Measurements from ENCODE around the gene SAMHD1. TPM values are rescaled to one million over a fixed set of nuclear protein-coding genes. Genes with fewer than 3 reads are reported as not detected.

The SAMHD1 gene
- total and polyA plus RNA-seq, 2 of the 8 experiments (the other 6 are each of a cell fraction or from before 2014, with no cell fraction given), result 22.0 to 37.1 TPM

DNA sequence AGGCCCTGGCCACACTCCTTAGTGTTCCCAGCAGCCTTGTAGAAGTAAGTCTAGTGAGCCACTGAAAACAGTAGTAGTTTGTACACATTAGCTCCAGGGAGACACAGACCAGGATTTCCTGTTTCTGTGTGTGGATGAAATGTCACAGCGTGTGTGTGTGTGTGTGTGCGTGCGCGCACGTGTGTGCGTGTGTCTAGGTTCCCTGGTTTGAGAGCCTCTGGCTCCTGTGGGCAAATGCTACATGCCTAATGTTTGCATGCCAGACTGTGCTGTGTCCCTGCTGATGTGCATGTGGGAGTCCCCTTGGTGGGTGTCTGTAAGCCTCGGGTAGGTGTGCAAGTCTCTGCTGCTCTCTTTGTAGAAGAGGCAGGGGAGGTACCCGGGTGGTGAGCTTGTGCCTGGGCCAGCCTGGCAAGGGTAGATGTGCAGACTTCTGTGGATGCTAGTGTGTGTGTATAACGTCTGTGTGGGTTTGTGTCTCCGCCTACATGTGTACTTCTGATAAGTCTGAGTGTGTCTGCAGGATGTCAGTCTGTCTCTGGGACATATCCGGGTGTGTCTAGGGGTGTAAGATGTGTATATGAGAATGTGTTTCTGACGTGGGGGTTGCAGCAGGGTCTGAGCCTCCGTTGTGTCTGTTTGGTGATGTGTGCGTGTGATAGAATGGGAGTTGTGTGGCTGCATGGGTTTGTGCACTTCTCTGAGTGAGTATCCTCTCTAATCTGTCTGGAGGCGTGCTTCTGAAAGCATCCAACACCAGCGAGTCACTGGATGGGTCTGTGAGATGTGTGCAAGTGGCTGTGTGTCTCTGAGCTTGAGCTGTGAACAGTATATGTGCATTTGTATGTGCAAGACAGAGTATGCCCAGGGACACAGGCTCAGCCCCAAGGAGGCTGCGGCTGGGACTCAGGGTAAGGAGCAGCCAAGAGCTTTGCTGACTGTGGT lies 94.5 kb downstream of the SAMHD1 start:
- no peak overlapping the region for H3K23ac ChIP-seq (ENCODE audit: insufficient read length)
- H2BK5ac ChIP-seq (ENCODE audit: low read depth, low read length), result peak overlapping the region; percentile 75; the same call in 1 of the 2 replicates
- H3K4me3 ChIP-seq (ENCODE audit: extremely low read depth in 1 of 4, insufficient read depth in 2 of 4, low read depth in 3 of 4, low read length in 4 of 4), result no peak overlapping the region
- no peak overlapping the region for H4K8ac ChIP-seq (ENCODE audit: extremely low read depth, insufficient read depth, low read length)
- DNase-seq (ENCODE audit: low read depth in 1 of 2, low spot score in 2 of 2), result no peak
- no peak overlapping the region for H3K14ac ChIP-seq (ENCODE audit: insufficient read length)
- CTCF ChIA-PET (ENCODE audit: partially characterized antibody), result interaction anchor here (0.9 to 4.0 kb wide), 12 partner anchors 10 to 457 kb away, joined by 3 to 17 read pairs (median 7); no protein-coding TSS in a partner anchor
- H2BK15ac ChIP-seq (ENCODE audit: low read length), result no peak overlapping the region
- no peak overlapping the region for H3K18ac ChIP-seq (ENCODE audit: extremely low read depth, low read length)
- WGBS, 2 experiments (ENCODE audit: extremely low coverage in 1 of 2, insufficient coverage in 1 of 2, insufficient read length in 1 of 2, insufficient replicate concordance in 2 of 2, low coverage in 1 of 2, low lambda C conversion rate in 2 of 2, missing lambda C conversion rate in 1 of 2), result 80% methylated on average over 17 of the region's 17 CpGs; no CpG with 5 or more reads in 1 of the 2 experiments
- no peak overlapping the region for H2BK120ac ChIP-seq (replicated peaks; ENCODE audit: low read depth, low read length)
- H3K27me3 ChIP-seq (replicated peaks in 1 of 4; ENCODE audit: control insufficient read depth in 3 of 4, extremely low read depth in 1 of 4, insufficient read depth in 3 of 4, low read length in 3 of 4), result peaks cover 0 to 3% (median 1%) of the 10 kb centered on the region in 4 experiments; a peak in 3 of 7 replicates
- H3K79me1 ChIP-seq (ENCODE audit: low read depth, low read length), result peaks cover 29% of the 10 kb centered on the region
- no peak overlapping the region for H3K4me2 ChIP-seq (ENCODE audit: insufficient read depth in 1 of 2, low read depth in 2 of 2, low read length in 2 of 2)
- H2AFZ ChIP-seq (ENCODE audit: low read length), result no peak overlapping the region
- H3K9me3 ChIP-seq (ENCODE audit: insufficient read depth in 2 of 2, low read depth in 1 of 2, low read length in 1 of 2), result no peaks in the 10 kb centered on the region
- H3K79me2 ChIP-seq (ENCODE audit: control insufficient read depth in 1 of 2, insufficient read depth in 2 of 2, low read length in 2 of 2), result peaks cover 0 to 56% of the 10 kb centered on the region in 2 experiments; a peak in 2 of 4 replicates
- H3K27ac ChIP-seq (ENCODE audit: low read depth, low read length), result no peak overlapping the region
- no peak overlapping the region; a peak in 1 of 7 replicates for H3K9ac ChIP-seq (replicated peaks in 1 of 4; ENCODE audit: extremely low read depth in 1 of 4, low read depth in 3 of 4, low read length in 3 of 4)
- H3K56ac ChIP-seq (replicated peaks; ENCODE audit: insufficient read length, low read depth, low read length), result no peak overlapping the region
- peaks cover 0 to 21% (median 16%) of the 10 kb centered on the region in 4 experiments; a peak in 6 of 7 replicates for H3K4me1 ChIP-seq (replicated peaks in 1 of 4; ENCODE audit: control insufficient read depth in 3 of 4, insufficient read depth in 4 of 4, low read length in 3 of 4)
- H2BK20ac ChIP-seq (ENCODE audit: low read length), result no peak overlapping the region
- H4K20me1 ChIP-seq (replicated peaks in 1 of 2; ENCODE audit: control insufficient read depth in 1 of 2, insufficient read depth in 2 of 2, low read length in 2 of 2), result peaks cover 20 to 33% of the 10 kb centered on the region in 2 experiments
- H2BK12ac ChIP-seq (ENCODE audit: low read depth, low read length), result 0 out of 2 replicates have a peak overlapping the region, but pooled peaks have one; percentile 50
- FAIRE-seq, result no peak
- peaks cover 0 to 6% (median 0%) of the 10 kb centered on the region in 4 experiments; a peak in 1 of 8 replicates for H3K36me3 ChIP-seq (ENCODE audit: control insufficient read depth in 2 of 4, insufficient read depth in 4 of 4, low read length in 3 of 4)
- POLR2A ChIA-PET (ENCODE audit: partially characterized antibody), result interaction anchor here (0.7 to 7.9 kb wide), 7 partner anchors 9 to 179 kb away, joined by 3 to 54 read pairs (median 4); no protein-coding TSS in a partner anchor
- H2AK5ac ChIP-seq (ENCODE audit: low read depth, low read length), result 0 out of 2 replicates have a peak overlapping the region, but pooled peaks have one; percentile 18
- H3K23me2 ChIP-seq (ENCODE audit: low read depth, low read length), result peaks cover under 1% of the 10 kb centered on the region; the same call in 1 of the 2 replicates
- H4K91ac ChIP-seq (replicated peaks; ENCODE audit: insufficient read length, low read length), result no peak overlapping the region
- H4K5ac ChIP-seq (ENCODE audit: insufficient read length, low read depth, low read length), result no peak overlapping the region
- no peak overlapping the region for H3K4ac ChIP-seq (replicated peaks; ENCODE audit: insufficient read length, low read depth, low read length)
- no peak for TF ChIP-seq MAFK (IDR thresholded peaks at IDR 0.05; ENCODE audit: low read depth, low read length)
- no peak for TF ChIP-seq CHD2 (IDR thresholded peaks at IDR 0.05; ENCODE audit: low read length)
- TF ChIP-seq POLR2A (IDR thresholded peaks at IDR 0.05; ENCODE audit: control extremely low read depth in 1 of 2, low read depth in 2 of 2, low read length in 2 of 2), result no peak
- TF ChIP-seq GABPA (IDR thresholded peaks at IDR 0.05; ENCODE audit: borderline replicate concordance, insufficient read depth, low read length), result no peak
- TF ChIP-seq JUN (IDR thresholded peaks at IDR 0.05; ENCODE audit: low read depth, low read length), result no peak
- TF ChIP-seq NANOG (IDR thresholded peaks at IDR 0.05; ENCODE audit: insufficient read depth, low read depth, low read length, poor library complexity, severe bottlenecking), result no peak
- no peak for TF ChIP-seq EGR1 (IDR thresholded peaks at IDR 0.05; ENCODE audit: borderline replicate concordance, low read depth, low read length)
- TF ChIP-seq, protein P1, sequence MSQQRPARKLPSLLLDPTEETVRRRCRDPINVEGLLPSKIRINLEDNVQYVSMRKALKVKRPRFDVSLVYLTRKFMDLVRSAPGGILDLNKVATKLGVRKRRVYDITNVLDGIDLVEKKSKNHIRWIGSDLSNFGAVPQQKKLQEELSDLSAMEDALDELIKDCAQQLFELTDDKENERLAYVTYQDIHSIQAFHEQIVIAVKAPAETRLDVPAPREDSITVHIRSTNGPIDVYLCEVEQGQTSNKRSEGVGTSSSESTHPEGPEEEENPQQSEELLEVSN (IDR thresholded peaks at IDR 0.05), result no peak
- TF ChIP-seq TAF7 (optimal IDR thresholded peaks at IDR 0.05; ENCODE audit: borderline replicate concordance, low read depth, low read length), result no peak
- no peak for TF ChIP-seq KDM4A (IDR thresholded peaks at IDR 0.05; ENCODE audit: low read depth, low read length, severe bottlenecking)
